Measurements from ENCODE around the gene LIMCH1. TPM values are rescaled to one million over a fixed set of nuclear protein-coding genes. Genes with fewer than 3 reads are reported as not detected.

The LIMCH1 gene
- total and polyA plus RNA-seq, 12 donors = 28.2 to 206 (median 62.3) TPM

DNA sequence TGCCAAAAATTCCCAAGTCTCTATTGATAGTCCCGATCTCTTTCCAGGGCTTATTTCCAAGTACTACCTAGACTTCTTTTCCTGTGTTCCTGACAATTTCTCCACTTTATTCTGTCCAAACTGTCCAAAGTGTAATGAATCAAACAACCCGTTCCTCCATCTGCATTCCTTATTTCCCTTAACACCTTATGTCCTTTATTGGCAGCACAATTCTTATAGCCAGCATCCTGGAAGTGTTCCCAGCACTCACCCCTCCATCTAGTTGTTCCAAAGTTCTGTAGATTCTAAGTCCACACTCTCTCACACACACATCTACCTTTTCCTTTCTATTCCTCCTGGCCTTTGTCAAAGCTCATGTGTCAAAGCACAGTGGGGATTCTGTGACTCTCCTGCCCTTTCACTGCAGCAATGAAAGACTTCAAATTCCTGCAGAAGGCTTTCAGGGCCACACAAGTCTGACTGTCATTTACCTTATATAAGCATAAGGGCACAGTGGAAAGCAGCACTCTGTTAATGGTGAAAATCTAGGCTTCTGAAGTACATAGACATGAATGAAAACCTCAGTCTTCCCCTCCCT lies 22.1 kb downstream of the LIMCH1 start:
- no peaks in the 10 kb centered on the region for H3K36me3 ChIP-seq (replicated peaks in 1 of 2)
- no peaks in the 10 kb centered on the region for H3K27me3 ChIP-seq
- DNase-seq = no peak
- no peak for TF ChIP-seq POLR2A (IDR thresholded peaks at IDR 0.05)
- TF ChIP-seq, protein P1, sequence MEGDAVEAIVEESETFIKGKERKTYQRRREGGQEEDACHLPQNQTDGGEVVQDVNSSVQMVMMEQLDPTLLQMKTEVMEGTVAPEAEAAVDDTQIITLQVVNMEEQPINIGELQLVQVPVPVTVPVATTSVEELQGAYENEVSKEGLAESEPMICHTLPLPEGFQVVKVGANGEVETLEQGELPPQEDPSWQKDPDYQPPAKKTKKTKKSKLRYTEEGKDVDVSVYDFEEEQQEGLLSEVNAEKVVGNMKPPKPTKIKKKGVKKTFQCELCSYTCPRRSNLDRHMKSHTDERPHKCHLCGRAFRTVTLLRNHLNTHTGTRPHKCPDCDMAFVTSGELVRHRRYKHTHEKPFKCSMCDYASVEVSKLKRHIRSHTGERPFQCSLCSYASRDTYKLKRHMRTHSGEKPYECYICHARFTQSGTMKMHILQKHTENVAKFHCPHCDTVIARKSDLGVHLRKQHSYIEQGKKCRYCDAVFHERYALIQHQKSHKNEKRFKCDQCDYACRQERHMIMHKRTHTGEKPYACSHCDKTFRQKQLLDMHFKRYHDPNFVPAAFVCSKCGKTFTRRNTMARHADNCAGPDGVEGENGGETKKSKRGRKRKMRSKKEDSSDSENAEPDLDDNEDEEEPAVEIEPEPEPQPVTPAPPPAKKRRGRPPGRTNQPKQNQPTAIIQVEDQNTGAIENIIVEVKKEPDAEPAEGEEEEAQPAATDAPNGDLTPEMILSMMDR (IDR thresholded peaks at IDR 0.05) = no peak
- H3K27ac ChIP-seq = no peak overlapping the region
- peaks cover 0 to 42% of the 10 kb centered on the region in 2 donors for H3K4me1 ChIP-seq (replicated peaks in 1 of 2)
- whole genome bisulfite sequencing, 4 donors = 79 to 86% (median 81%) methylated on average over 2 of the region's 2 CpGs
- H3K4me3 ChIP-seq = no peak overlapping the region
- intact Hi-C loops (cut with DNase I) = no loop called here
- no peaks in the 10 kb centered on the region for H3K9me3 ChIP-seq (replicated peaks in 1 of 3)

- Histone ChIP-seq H3K27ac (no peak overlapping the region), H3K9me3 (replicated peaks in 1 of 3) (no peaks in the 10 kb centered on the region), H3K27me3 (no peaks in the 10 kb centered on the region), H3K4me1 (replicated peaks in 1 of 2) (peaks cover 0 to 32% of the 10 kb centered on the region in 2 donors), H3K4me3 (no peak overlapping the region), H3K36me3 (replicated peaks in 1 of 2) (no peaks in the 10 kb centered on the region)
- intact Hi-C loops (cut with DNase I) = no loop called here
- TF ChIP-seq POLR2A (IDR thresholded peaks at IDR 0.05) = no peak
- TF ChIP-seq, protein P1 (IDR thresholded peaks at IDR 0.05) = no peak
- DNase-seq = no peak
- 83 to 95% (median 88%) methylated on average over 3 of the region's 3 CpGs for WGBS, 4 donors
Observed at GRCh38 chr4:41561244-41561643, 23.3 kb downstream of the LIMCH1 start.

GRCh38 chr4:41567186-41567585 lies 29.2 kb downstream of the LIMCH1 start:
- Histone ChIP-seq H3K36me3 (replicated peaks in 1 of 2) (no peaks in the 10 kb centered on the region), H3K27me3 (no peaks in the 10 kb centered on the region), H3K4me3 (no peak overlapping the region), H3K27ac (no peak overlapping the region), H3K9me3 (replicated peaks in 1 of 3) (no peaks in the 10 kb centered on the region), H3K4me1 (replicated peaks in 1 of 2) (peaks cover 20 to 44% of the 10 kb centered on the region in 2 donors)
- intact Hi-C loops (cut with DNase I) = no loop called here
- 71 to 80% (median 75%) methylated on average over 2 of the region's 2 CpGs for WGBS, 4 donors
- TF ChIP-seq, protein P1 (IDR thresholded peaks at IDR 0.05) = no peak
- DNase-seq = no peak

GRCh38 chr4:41568363-41568762 lies 30.4 kb downstream of the LIMCH1 start:
- DNase-seq = peak in 2 of 7 donors; percentile 29 to 34
- WGBS, 4 donors = 80 to 90% (median 84%) methylated on average over 5 of the region's 5 CpGs
- no peaks in the 10 kb centered on the region for H3K9me3 ChIP-seq (replicated peaks in 1 of 3)
- no peaks in the 10 kb centered on the region for H3K27me3 ChIP-seq
- TF ChIP-seq, protein P1 (IDR thresholded peaks at IDR 0.05) = no peak
- TF ChIP-seq POLR2A (IDR thresholded peaks at IDR 0.05) = no peak
- peaks cover 29 to 48% of the 10 kb centered on the region in 2 donors for H3K4me1 ChIP-seq (replicated peaks in 1 of 2)
- intact Hi-C loops (cut with DNase I) = no loop called here
- H3K27ac ChIP-seq = no peak overlapping the region
- no peak overlapping the region for H3K4me3 ChIP-seq
- H3K36me3 ChIP-seq (replicated peaks in 1 of 2) = no peaks in the 10 kb centered on the region

Measured in adrenal gland (tissue), 12 donors.